ENCODE data around the gene HOXC9. TPM values are rescaled to one million over a fixed set of nuclear protein-coding genes. Genes with fewer than 3 reads are reported as not detected.

HOXC9 gene
- total RNA-seq, 1 experiment from 2014 or later = not detected

DNA sequence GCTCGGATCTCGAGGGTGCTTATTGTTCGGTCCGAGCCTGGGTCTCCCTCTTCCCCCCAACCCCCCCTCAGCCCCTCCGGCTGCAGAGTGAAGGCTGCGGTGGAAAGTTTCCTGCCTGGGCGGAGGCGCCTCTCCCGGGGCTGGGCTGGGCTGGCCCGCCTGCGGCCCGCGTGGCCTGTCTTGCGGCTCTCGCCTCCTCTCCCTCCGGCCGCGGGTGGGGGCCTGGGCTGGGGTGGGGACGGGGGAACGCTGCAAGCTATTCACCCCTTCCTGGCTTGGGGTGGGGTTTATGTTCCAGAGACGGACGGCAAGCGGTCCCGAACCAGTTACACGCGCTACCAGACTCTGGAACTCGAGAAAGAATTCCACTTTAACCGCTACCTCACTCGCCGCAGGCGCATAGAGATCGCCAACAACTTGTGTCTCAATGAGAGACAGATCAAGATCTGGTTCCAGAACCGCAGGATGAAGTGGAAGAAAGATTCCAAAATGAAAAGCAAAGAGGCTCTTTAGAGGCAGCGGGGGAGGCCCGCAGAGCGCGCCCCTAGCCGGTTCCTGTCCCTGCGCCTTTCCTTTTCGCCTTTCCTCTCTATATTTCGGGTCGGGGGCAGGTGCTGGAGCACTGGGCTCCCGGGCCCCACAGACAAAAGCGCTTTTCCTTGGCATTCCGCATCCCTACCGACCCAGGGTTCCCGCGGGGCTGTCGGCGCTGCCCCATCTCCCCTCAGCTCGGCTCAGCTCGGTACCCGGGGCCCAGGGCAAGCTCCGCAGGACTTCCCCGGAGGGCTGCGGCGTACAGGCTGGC, 34.2 kb downstream of the HOXC9 start:
- Histone ChIP-seq H4K8ac (replicated peaks; ENCODE audit: insufficient read length, low read depth, low read length) (no peak overlapping the region), H3K4ac (ENCODE audit: low read depth, low read length) (no peak overlapping the region), H3T11ph (ENCODE audit: low read length) (no peak overlapping the region), H3K14ac (ENCODE audit: insufficient read depth, low read length) (no peak overlapping the region), H2BK120ac (ENCODE audit: low read depth, low read length, poor library complexity, severe bottlenecking) (no peak overlapping the region), H2AFZ (ENCODE audit: low read length) (no peak overlapping the region), H3K79me2 (ENCODE audit: insufficient read depth, low read length) (no peaks in the 10 kb centered on the region), H3K27ac (ENCODE audit: insufficient read length, low read depth, low read length) (no peak overlapping the region), H3K23me2 (ENCODE audit: insufficient read length, low read depth, low read length, poor library complexity, severe bottlenecking) (no peaks in the 10 kb centered on the region), H3K23ac (ENCODE audit: insufficient read length, low read depth, low read length) (no peak overlapping the region), H2AK5ac (ENCODE audit: insufficient read length, low read length) (no peak overlapping the region), H2BK12ac (ENCODE audit: insufficient read length, low read depth, low read length) (no peak overlapping the region), H3K79me1 (ENCODE audit: insufficient read depth, low read depth, low read length, poor library complexity, severe bottlenecking) (no peaks in the 10 kb centered on the region), H4K91ac (ENCODE audit: insufficient read length, low read depth, low read length) (no peak overlapping the region), H3K9ac (ENCODE audit: extremely low read depth, insufficient read length, low read length) (no peak overlapping the region), H3K4me1 (ENCODE audit: insufficient read depth, low read length) (no peaks in the 10 kb centered on the region), H2BK5ac (ENCODE audit: insufficient read length, low read length) (no peak overlapping the region), H3K18ac (ENCODE audit: insufficient read length, low read depth, low read length) (no peak overlapping the region), H3K56ac (ENCODE audit: insufficient read length, low read depth, low read length) (no peak overlapping the region), H4K20me1 (ENCODE audit: control insufficient read depth, insufficient read depth, insufficient read length) (no peaks in the 10 kb centered on the region), H2BK15ac (ENCODE audit: low read depth, low read length) (no peak overlapping the region), H4K5ac (ENCODE audit: insufficient read length, low read depth, low read length) (no peak overlapping the region), H2BK20ac (ENCODE audit: low read depth, low read length, poor library complexity, severe bottlenecking) (no peak overlapping the region), H3K4me2 (ENCODE audit: insufficient read depth, insufficient read length, low read length) (no peak overlapping the region), H3K9me3 (ENCODE audit: control insufficient read depth, low read depth, low read length) (no peaks in the 10 kb centered on the region), H3K27me3 (ENCODE audit: insufficient read depth, low read length) (peaks cover 97% of the 10 kb centered on the region)
- TF ChIP-seq, protein P1, sequence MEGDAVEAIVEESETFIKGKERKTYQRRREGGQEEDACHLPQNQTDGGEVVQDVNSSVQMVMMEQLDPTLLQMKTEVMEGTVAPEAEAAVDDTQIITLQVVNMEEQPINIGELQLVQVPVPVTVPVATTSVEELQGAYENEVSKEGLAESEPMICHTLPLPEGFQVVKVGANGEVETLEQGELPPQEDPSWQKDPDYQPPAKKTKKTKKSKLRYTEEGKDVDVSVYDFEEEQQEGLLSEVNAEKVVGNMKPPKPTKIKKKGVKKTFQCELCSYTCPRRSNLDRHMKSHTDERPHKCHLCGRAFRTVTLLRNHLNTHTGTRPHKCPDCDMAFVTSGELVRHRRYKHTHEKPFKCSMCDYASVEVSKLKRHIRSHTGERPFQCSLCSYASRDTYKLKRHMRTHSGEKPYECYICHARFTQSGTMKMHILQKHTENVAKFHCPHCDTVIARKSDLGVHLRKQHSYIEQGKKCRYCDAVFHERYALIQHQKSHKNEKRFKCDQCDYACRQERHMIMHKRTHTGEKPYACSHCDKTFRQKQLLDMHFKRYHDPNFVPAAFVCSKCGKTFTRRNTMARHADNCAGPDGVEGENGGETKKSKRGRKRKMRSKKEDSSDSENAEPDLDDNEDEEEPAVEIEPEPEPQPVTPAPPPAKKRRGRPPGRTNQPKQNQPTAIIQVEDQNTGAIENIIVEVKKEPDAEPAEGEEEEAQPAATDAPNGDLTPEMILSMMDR (conservative IDR thresholded peaks at IDR 0.05) = no peak
- Mint-ChIP-seq H3K36me3 (ENCODE audit: insufficient read depth in 1 of 3, low read depth in 3 of 3) (peaks cover 0 to 7% (median 0%) of the 10 kb centered on the region in 3 experiments; a peak in 2 of 7 replicates), H3K9me3 (peaks cover 2 to 9% of the 10 kb centered on the region in 2 experiments; a peak in 3 of 5 replicates), H3K27ac (no peak overlapping the region), H3K4me1 (peaks cover 14 to 22% of the 10 kb centered on the region in 2 experiments), H3K27me3 (ENCODE audit: low read depth) (peaks cover 99% of the 10 kb centered on the region), H3K4me3 (peak overlapping the region in 1 of 2 experiments; percentile 40; a peak in 2 of 5 replicates)
- no CpG with 5 or more reads among the region's 57 CpGs for WGBS (ENCODE audit: extremely low coverage, insufficient read length, low lambda C conversion rate)
- DNase-seq = no peak
